Mesothelial cell of epicardium (in vitro differentiated cells): ENCODE measurements around the gene LRRC1. TPM values are rescaled to one million over a fixed set of nuclear protein-coding genes. Genes with fewer than 3 reads are reported as not detected.

ENCODE experiments used
- DNase-seq, 2 experiments: peaks; one replicate each; pipeline ENCODE4 v3.0.0; 2021; ENCODE audit warnings: low spot score in 2 of 2; ENCODE audit not compliant: unreplicated experiment in 2 of 2
- H3K27ac Mint-ChIP-seq: 2 replicates; pipeline ENCODE4 v1.8.0; 2021; ENCODE audit warnings: mixed read lengths
- H3K27me3 Mint-ChIP-seq: 2 replicates; pipeline ENCODE4 v1.8.0; 2021; ENCODE audit warnings: low read depth, mixed read lengths
- H3K36me3 Mint-ChIP-seq: 2 replicates; pipeline ENCODE4 v1.8.0; 2021; ENCODE audit warnings: mixed read lengths
- H3K4me1 Mint-ChIP-seq: 2 replicates; pipeline ENCODE4 v1.8.0; 2021; ENCODE audit warnings: mixed read lengths
- H3K4me3 Mint-ChIP-seq: 2 replicates; pipeline ENCODE4 v1.8.0; 2021; ENCODE audit warnings: mild to moderate bottlenecking, moderate library complexity, mixed read lengths
- H3K9me3 Mint-ChIP-seq: 2 replicates; pipeline ENCODE4 v1.8.0; 2021; ENCODE audit warnings: mixed read lengths
- total RNA-seq: library from RNA; stranded (reverse); gene quantifications from 3 replicates; pipeline ENCODE4 v1.2.1, GENCODE V29; 2021
- TF ChIP-seq, protein P1 (sequence below): fragments of 200-600 bp; sonication (generic); IDR thresholded peaks from one replicate; pipeline ENCODE4 v1.5.0; 2021; ENCODE audit warnings: antibody characterized with exemption; ENCODE audit not compliant: unreplicated experiment

LRRC1 gene
- total RNA-seq, 1 donor from 2014 or later, result 30.4 TPM

DNA sequence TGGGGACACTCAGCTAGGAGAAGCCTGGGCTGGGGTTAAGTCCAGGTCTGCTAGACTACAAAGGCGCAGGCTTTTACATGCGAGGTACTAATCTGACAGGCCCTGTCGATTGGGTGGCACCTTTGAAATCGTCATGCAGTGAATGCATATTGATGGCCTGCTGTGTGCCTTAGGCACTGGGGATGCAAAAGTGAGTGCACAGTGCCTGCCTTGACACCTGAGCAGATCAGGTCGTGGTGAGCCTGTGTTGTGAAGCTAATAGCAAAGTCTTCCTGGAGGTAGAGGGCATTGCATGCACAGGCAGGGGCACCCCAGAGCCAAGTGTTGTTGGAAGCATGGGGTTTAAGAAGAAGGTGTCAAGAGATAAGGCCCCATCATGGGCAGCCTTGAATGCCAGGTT is 16.9 kb downstream of the LRRC1 start:
- TF ChIP-seq, protein P1, sequence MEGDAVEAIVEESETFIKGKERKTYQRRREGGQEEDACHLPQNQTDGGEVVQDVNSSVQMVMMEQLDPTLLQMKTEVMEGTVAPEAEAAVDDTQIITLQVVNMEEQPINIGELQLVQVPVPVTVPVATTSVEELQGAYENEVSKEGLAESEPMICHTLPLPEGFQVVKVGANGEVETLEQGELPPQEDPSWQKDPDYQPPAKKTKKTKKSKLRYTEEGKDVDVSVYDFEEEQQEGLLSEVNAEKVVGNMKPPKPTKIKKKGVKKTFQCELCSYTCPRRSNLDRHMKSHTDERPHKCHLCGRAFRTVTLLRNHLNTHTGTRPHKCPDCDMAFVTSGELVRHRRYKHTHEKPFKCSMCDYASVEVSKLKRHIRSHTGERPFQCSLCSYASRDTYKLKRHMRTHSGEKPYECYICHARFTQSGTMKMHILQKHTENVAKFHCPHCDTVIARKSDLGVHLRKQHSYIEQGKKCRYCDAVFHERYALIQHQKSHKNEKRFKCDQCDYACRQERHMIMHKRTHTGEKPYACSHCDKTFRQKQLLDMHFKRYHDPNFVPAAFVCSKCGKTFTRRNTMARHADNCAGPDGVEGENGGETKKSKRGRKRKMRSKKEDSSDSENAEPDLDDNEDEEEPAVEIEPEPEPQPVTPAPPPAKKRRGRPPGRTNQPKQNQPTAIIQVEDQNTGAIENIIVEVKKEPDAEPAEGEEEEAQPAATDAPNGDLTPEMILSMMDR, result no peak
- Mint-ChIP-seq H3K27me3 (no peaks in the 10 kb centered on the region), H3K4me1 (peaks cover 26% of the 10 kb centered on the region), H3K27ac (no peak overlapping the region), H3K36me3 (no peaks in the 10 kb centered on the region), H3K9me3 (no peaks in the 10 kb centered on the region), H3K4me3 (no peak overlapping the region)
- no peak for DNase-seq

DNA sequence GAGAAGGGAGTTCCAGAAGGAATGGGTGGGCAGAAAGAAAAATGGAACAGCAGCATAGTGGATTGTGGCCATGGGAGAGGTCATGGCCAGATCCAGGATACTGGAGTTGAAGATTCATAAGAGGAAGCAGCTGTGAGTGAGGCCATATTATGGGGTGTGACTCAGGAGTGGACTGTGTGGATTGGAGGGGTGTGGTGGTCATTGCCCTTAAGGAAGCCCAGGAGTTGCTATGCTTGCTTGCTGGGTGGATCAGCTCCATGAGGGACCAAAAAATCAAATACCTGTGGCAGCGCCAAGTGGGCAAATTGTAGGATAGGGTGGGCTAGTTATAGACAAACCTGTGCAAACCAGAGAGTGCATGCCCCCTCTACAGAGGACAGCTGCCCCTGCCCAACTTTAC is 18.3 kb downstream of the LRRC1 start:
- no peak for DNase-seq
- H3K27ac Mint-ChIP-seq, result no peak overlapping the region
- no peaks in the 10 kb centered on the region for H3K36me3 Mint-ChIP-seq
- no peak overlapping the region for H3K4me3 Mint-ChIP-seq
- TF ChIP-seq, protein P1, result no peak
- no peaks in the 10 kb centered on the region for H3K9me3 Mint-ChIP-seq
- no peaks in the 10 kb centered on the region for H3K27me3 Mint-ChIP-seq
- H3K4me1 Mint-ChIP-seq, result peaks cover 24% of the 10 kb centered on the region

DNA sequence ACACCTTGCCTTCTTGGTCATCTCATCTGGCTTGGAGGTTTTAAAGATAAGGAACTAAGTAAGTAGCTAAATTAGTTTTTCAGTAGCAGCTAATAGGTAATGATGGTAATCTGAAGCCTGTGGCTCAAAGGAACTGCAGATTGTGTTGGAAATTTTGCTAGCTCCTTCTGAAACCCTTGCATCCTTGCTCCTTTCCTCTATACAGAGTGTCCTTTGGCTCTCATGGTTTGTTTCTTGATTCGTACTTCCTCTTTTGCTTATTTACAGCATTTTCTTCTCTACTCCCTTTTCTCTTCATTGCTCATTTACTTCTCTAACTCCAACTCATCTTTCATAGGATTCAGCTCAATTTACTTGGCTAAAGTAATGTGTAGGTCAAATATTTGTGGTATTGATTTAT is 19.0 kb downstream of the LRRC1 start:
- TF ChIP-seq, protein P1, result no peak
- no peaks in the 10 kb centered on the region for H3K36me3 Mint-ChIP-seq
- no peak overlapping the region for H3K4me3 Mint-ChIP-seq
- DNase-seq, result no peak
- H3K27me3 Mint-ChIP-seq, result no peaks in the 10 kb centered on the region
- no peak overlapping the region for H3K27ac Mint-ChIP-seq
- no peaks in the 10 kb centered on the region for H3K9me3 Mint-ChIP-seq
- H3K4me1 Mint-ChIP-seq, result peaks cover 22% of the 10 kb centered on the region

DNA sequence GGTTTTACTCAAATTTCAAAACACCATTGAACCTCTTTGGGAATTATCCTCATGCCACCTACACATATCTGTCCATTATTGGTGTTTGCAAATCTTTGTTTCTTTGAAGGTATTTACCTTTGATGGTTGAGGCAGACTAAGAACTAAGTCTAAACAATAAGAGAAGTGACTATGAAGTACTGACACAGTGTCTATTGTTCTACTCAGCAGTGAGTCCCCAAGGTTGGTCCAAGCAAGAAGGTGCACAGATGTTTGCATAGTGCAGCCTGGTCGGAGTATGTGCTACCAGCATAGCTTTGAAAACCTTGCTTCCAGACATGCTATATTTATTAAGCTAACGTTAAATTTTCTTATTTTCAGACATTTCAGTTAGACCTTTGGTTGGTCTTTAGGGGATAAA is 19.5 kb downstream of the LRRC1 start:
- H3K4me3 Mint-ChIP-seq, result no peak overlapping the region
- TF ChIP-seq, protein P1, result no peak
- H3K27me3 Mint-ChIP-seq, result no peaks in the 10 kb centered on the region
- no peak overlapping the region for H3K27ac Mint-ChIP-seq
- H3K9me3 Mint-ChIP-seq, result no peaks in the 10 kb centered on the region
- H3K4me1 Mint-ChIP-seq, result peaks cover 24% of the 10 kb centered on the region
- H3K36me3 Mint-ChIP-seq, result no peaks in the 10 kb centered on the region
- DNase-seq, result no peak

DNA sequence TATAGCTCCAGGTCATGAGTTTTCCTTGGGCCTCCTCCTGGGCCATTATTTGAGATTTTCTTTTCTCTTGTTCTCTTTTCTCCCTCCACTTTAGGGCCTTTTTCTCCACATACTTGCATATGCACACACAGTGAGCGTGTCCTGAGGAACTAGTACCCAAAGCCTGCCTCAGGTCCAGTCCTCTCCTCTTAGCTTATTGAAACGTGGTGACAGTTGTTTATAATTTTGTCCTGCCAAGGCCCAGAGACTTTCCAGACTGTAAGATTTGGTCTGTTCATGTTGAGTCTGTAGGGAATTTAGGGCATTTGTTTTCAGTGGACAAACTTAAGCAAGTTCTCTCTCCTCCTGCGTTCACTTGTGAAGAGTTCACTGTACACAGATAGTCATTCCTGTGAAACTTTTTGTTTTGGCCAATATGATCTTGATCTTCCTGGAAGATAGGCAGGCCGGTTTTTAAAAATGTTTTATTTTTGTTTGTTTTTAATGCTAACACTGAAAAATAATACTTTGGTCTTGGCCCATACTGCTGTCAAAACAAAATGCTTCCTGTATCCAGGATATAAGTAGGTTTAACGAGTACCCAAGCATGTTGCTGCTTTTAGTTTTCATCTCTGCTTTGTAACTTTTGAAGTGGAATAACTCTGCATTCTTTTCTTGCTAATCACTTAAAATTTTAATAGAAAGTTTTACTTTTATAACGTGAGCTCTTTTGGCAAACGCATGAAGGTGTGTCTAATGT is 20.7 kb downstream of the LRRC1 start:
- H3K9me3 Mint-ChIP-seq, result no peaks in the 10 kb centered on the region

More for the DNA sequence above, 20.7 kb downstream of the LRRC1 start:
- Mint-ChIP-seq H3K27ac (peak overlapping the region; percentile 68), H3K4me1 (peaks cover 19% of the 10 kb centered on the region), H3K36me3 (no peaks in the 10 kb centered on the region), H3K27me3 (no peaks in the 10 kb centered on the region), H3K4me3 (no peak overlapping the region)
- DNase-seq, result no peak
- TF ChIP-seq, protein P1, result no peak
